ENCODE results near the gene WNT10A.

WNT10A gene

DNA sequence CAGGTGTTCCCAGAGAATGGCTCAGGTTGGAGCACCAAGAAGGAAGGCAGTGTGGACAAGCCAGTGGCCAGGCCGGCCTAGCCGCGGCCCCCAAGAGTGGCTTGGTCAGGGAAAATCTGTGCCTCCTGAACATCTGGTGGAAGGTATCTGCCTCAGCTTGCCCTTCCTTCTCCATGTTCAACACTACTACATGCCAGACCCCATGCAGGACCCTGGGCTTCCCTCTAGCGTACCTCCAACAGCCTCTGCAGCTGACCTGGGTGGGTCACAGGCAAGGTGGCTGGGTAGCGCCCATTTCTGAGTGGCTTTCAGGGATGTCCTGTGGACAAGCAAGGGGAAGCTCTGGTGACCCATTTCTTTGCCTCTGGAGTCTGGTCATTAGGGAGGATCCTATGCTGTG, 7.7 kb downstream of the WNT10A start:
- TF ChIP-seq TAF1 (IDR thresholded peaks at IDR 0.05; ENCODE audit: borderline replicate concordance, insufficient read depth, low read length) = no peak
- TF ChIP-seq FOXP2 (optimal IDR thresholded peaks at IDR 0.05; ENCODE audit: borderline replicate concordance, extremely low read depth, extremely low read length, insufficient read depth) = no peak
- TF ChIP-seq SIN3A (IDR thresholded peaks at IDR 0.05; ENCODE audit: borderline replicate concordance, insufficient read depth, low read length) = no peak
- no peak for TF ChIP-seq POLR2AphosphoS5 (IDR thresholded peaks at IDR 0.05; ENCODE audit: low read depth, low read length)
- TF ChIP-seq, protein P1, sequence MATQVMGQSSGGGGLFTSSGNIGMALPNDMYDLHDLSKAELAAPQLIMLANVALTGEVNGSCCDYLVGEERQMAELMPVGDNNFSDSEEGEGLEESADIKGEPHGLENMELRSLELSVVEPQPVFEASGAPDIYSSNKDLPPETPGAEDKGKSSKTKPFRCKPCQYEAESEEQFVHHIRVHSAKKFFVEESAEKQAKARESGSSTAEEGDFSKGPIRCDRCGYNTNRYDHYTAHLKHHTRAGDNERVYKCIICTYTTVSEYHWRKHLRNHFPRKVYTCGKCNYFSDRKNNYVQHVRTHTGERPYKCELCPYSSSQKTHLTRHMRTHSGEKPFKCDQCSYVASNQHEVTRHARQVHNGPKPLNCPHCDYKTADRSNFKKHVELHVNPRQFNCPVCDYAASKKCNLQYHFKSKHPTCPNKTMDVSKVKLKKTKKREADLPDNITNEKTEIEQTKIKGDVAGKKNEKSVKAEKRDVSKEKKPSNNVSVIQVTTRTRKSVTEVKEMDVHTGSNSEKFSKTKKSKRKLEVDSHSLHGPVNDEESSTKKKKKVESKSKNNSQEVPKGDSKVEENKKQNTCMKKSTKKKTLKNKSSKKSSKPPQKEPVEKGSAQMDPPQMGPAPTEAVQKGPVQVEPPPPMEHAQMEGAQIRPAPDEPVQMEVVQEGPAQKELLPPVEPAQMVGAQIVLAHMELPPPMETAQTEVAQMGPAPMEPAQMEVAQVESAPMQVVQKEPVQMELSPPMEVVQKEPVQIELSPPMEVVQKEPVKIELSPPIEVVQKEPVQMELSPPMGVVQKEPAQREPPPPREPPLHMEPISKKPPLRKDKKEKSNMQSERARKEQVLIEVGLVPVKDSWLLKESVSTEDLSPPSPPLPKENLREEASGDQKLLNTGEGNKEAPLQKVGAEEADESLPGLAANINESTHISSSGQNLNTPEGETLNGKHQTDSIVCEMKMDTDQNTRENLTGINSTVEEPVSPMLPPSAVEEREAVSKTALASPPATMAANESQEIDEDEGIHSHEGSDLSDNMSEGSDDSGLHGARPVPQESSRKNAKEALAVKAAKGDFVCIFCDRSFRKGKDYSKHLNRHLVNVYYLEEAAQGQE (IDR thresholded peaks at IDR 0.05; ENCODE audit: insufficient read depth in 1 of 2, low read depth in 2 of 2, low read length in 2 of 2) = no peak

- TF ChIP-seq TAF1 (IDR thresholded peaks at IDR 0.05; ENCODE audit: borderline replicate concordance, insufficient read depth, low read length) (no peak), FOXP2 (optimal IDR thresholded peaks at IDR 0.05; ENCODE audit: borderline replicate concordance, extremely low read depth, extremely low read length, insufficient read depth) (no peak), SIN3A (IDR thresholded peaks at IDR 0.05; ENCODE audit: borderline replicate concordance, insufficient read depth, low read length) (no peak), POLR2AphosphoS5 (IDR thresholded peaks at IDR 0.05; ENCODE audit: low read depth, low read length) (no peak)
- TF ChIP-seq, protein P1 (IDR thresholded peaks at IDR 0.05; ENCODE audit: insufficient read depth in 1 of 2, low read depth in 2 of 2, low read length in 2 of 2) = no peak
Observed at GRCh38 chr2:218889937-218890336, 9.3 kb downstream of the WNT10A start.

DNA sequence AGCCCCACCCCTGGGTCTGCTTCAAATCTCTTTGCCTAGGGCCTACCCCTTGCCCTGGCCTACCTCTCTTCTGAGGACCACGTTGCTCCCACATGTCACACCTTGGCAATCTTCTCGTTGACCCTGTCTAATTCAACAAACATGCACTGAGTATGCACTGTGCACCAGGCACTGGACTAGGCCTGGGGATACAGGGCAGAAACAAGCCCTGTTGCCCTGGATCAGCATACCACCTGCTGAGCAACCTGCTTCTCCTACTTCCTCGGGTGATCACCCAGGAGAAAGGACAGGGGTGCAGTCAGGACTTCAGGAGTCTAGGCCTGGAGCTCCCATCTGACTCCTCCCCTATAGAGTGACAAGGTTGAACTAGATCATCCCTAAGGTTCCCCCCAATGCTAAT, 9.7 kb downstream of the WNT10A start:
- TF ChIP-seq, protein P1 (IDR thresholded peaks at IDR 0.05; ENCODE audit: insufficient read depth in 1 of 2, low read depth in 2 of 2, low read length in 2 of 2) = no peak
- no peak for TF ChIP-seq SIN3A (IDR thresholded peaks at IDR 0.05; ENCODE audit: borderline replicate concordance, insufficient read depth, low read length)
- no peak for TF ChIP-seq TAF1 (IDR thresholded peaks at IDR 0.05; ENCODE audit: borderline replicate concordance, insufficient read depth, low read length)
- TF ChIP-seq FOXP2 (optimal IDR thresholded peaks at IDR 0.05; ENCODE audit: borderline replicate concordance, extremely low read depth, extremely low read length, insufficient read depth) = no peak
- TF ChIP-seq POLR2AphosphoS5 (IDR thresholded peaks at IDR 0.05; ENCODE audit: low read depth, low read length) = no peak

GRCh38 chr2:218891275-218892135, 10.9 kb downstream of the WNT10A start:
- no peak for TF ChIP-seq TAF1 (IDR thresholded peaks at IDR 0.05; ENCODE audit: borderline replicate concordance, insufficient read depth, low read length)
- TF ChIP-seq POLR2AphosphoS5 (IDR thresholded peaks at IDR 0.05; ENCODE audit: low read depth, low read length) = no peak
- TF ChIP-seq SIN3A (IDR thresholded peaks at IDR 0.05; ENCODE audit: borderline replicate concordance, insufficient read depth, low read length) = no peak
- no peak for TF ChIP-seq FOXP2 (optimal IDR thresholded peaks at IDR 0.05; ENCODE audit: borderline replicate concordance, extremely low read depth, extremely low read length, insufficient read depth)
- TF ChIP-seq, protein P1 (IDR thresholded peaks at IDR 0.05; ENCODE audit: insufficient read depth in 1 of 2, low read depth in 2 of 2, low read length in 2 of 2) = no peak

All from PFSK-1 (cell line).